GM23248 (cell line): ENCODE results near the gene FKBP1B.

Source experiments
- EZH2 ChIP-seq: fragments of 200-600 bp; sonication (generic); IDR thresholded peaks from 2 replicates; pipeline ENCODE4 v1.6.1; 2018; ENCODE audit warnings: antibody characterized with exemption, mild to moderate bottlenecking; ENCODE audit not compliant: insufficient read depth, poor library complexity, severe bottlenecking
- EZH2phosphoT487 ChIP-seq: fragments of 200-600 bp; sonication (generic); IDR thresholded peaks from 2 replicates; pipeline ENCODE4 v1.6.1; 2018; ENCODE audit warnings: antibody characterized with exemption, moderate library complexity, mild to moderate bottlenecking, low read depth; ENCODE audit not compliant: insufficient read depth

GRCh38 chr2:24065341-24065740 lies 15.8 kb downstream of the FKBP1B start:
- no peak for TF ChIP-seq EZH2
- TF ChIP-seq EZH2phosphoT487 = no peak
